RWPE2 (cell line): ENCODE results near the gene NCOA7.

Experiments used
- ATAC-seq: fragments of 200-7000 bp; cut with Tn5 transposase; 3 replicates; pipeline ENCODE4 v1.9.1; 2021; ENCODE audit warnings: low read depth
- DNase-seq: peaks from one replicate; pipeline ENCODE4 v3.0.0-alpha.2; 2020; ENCODE audit warnings: low spot score
- H3K27ac ChIP-seq: fragments of 450-650 bp; 2 replicates; pipeline ENCODE4 v1.5.1; 2017; ENCODE audit warnings: mild to moderate bottlenecking; ENCODE audit not compliant: poor library complexity, severe bottlenecking
- H3K27me3 ChIP-seq: fragments of 250-450 bp; sonication (Bioruptor Pico); 2 replicates; pipeline ENCODE4 v1.5.1; 2021; ENCODE audit warnings: mild to moderate bottlenecking, moderate library complexity; ENCODE audit not compliant: insufficient read depth, poor library complexity, severe bottlenecking
- H3K36me3 ChIP-seq: fragments of 250-450 bp; sonication (Bioruptor Pico); 2 replicates; pipeline ENCODE4 v1.5.1; 2020; ENCODE audit warnings: low read depth, mild to moderate bottlenecking, moderate library complexity
- H3K4me1 ChIP-seq: fragments of 250-450 bp; sonication (Bioruptor Pico); 2 replicates; pipeline ENCODE4 v1.5.1; 2021; ENCODE audit warnings: mild to moderate bottlenecking, moderate library complexity; ENCODE audit not compliant: insufficient read depth, poor library complexity, severe bottlenecking
- H3K4me3 ChIP-seq: fragments of 250-450 bp; sonication (Bioruptor Pico); 2 replicates; pipeline ENCODE4 v1.5.1; 2021; ENCODE audit warnings: mild to moderate bottlenecking, moderate library complexity; ENCODE audit not compliant: severe bottlenecking
- H3K9me3 ChIP-seq: fragments of 250-450 bp; sonication (Bioruptor Pico); 2 replicates; pipeline ENCODE4 v1.5.1; 2021; ENCODE audit warnings: mild to moderate bottlenecking, moderate library complexity; ENCODE audit not compliant: severe bottlenecking
- CTCF ChIP-seq: fragments of 450-650 bp; IDR thresholded peaks from one replicate; pipeline ENCODE4 v1.5.1; 2017; ENCODE audit warnings: mild to moderate bottlenecking, moderate library complexity; ENCODE audit not compliant: poor library complexity, severe bottlenecking

The NCOA7 gene

DNA sequence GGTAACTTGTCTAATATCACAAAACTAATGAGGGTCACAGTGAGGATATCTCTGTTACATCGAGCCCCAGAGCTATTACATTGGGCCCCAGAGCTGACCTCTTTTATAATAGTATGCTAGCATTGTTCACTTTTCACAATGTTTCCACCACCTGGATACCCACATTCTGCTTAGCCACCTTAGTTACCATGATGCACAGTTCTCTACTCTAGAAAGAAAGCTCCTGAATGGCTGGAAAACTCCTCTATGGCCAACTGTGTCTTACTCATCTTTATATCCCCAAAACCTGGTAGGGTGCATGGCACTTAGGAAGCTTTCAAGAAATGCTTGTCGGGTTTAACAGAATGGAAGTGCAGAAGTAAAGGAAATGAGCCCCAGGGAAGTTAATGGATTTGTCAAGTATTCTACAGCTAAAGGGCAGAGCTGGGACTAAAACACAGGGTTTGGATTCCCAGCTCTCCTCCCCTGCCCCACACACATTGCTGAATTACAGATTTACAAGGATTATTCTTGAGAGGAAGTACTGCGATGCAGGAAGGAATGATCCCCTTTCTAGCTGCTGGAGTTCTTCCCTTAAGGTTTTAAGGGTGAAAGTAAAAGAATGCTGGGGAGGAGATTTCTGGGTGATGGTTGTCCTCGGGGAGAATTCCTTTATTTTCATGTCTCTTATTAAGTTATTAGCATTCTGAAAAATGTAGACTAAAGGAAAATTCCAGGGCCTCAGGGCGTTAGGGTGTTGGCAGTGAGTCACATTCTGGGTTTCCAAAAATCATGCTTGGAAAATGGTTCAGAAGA is 149.7 kb downstream of the NCOA7 start:
- peak; percentile 53 for ATAC-seq
- DNase-seq, result no peak

DNA sequence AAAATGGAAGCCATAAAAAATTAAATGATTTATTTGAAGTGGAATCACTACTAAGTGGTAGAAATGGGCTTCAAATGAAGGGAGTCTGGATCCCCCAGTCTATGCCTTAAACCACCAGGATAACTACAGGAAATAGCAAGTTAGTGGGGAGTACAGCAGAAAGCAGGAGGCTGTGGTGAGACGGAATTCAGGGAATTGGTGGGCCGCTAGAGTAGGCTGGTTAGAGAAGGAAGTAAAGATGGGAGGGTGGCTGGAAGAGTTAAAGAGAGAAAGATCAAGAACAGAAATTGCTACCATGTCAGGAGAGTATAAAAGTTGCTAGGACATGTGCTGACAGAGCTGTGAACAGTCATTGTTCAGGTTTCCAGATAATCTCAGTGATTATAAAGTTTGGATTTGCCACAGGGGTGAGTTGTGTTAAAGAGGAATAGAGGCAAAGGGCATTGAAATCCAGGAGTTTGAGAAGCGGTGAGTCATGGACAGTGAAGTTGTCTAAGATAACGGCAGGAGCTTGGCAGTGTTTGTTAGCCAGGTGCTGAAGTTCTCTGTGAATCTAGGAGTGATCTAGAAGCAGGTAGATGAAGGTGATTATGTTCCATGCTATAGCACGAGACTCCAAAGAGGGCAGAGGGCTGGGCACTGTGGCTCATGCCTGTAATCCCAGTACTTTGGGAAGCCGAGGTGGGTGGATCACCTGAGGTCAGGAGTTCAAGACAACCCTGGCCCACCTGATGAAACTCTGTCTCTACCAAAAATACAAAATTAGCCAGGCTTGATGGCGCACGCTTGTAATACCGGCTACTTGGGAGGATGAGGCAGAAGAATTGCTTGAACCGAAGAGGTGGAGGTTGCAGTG is 152.1 kb downstream of the NCOA7 start:
- no peak for TF ChIP-seq CTCF
- Histone ChIP-seq H3K36me3 (no peaks in the 10 kb centered on the region), H3K4me3 (no peak overlapping the region), H3K27me3 (no peaks in the 10 kb centered on the region), H3K27ac (peak overlapping the region; percentile 79), H3K9me3 (no peaks in the 10 kb centered on the region), H3K4me1 (peaks cover 67% of the 10 kb centered on the region)
- ATAC-seq (peak; percentile 66), DNase-seq (no peak)

More for the DNA sequence above, 149.7 kb downstream of the NCOA7 start:
- peaks cover 42% of the 10 kb centered on the region for H3K4me1 ChIP-seq
- TF ChIP-seq CTCF, result no peak
- peak overlapping the region; percentile 79 for H3K27ac ChIP-seq
- no peaks in the 10 kb centered on the region for H3K9me3 ChIP-seq
- no peaks in the 10 kb centered on the region for H3K27me3 ChIP-seq
- H3K4me3 ChIP-seq, result no peak overlapping the region
- no peaks in the 10 kb centered on the region for H3K36me3 ChIP-seq

DNA sequence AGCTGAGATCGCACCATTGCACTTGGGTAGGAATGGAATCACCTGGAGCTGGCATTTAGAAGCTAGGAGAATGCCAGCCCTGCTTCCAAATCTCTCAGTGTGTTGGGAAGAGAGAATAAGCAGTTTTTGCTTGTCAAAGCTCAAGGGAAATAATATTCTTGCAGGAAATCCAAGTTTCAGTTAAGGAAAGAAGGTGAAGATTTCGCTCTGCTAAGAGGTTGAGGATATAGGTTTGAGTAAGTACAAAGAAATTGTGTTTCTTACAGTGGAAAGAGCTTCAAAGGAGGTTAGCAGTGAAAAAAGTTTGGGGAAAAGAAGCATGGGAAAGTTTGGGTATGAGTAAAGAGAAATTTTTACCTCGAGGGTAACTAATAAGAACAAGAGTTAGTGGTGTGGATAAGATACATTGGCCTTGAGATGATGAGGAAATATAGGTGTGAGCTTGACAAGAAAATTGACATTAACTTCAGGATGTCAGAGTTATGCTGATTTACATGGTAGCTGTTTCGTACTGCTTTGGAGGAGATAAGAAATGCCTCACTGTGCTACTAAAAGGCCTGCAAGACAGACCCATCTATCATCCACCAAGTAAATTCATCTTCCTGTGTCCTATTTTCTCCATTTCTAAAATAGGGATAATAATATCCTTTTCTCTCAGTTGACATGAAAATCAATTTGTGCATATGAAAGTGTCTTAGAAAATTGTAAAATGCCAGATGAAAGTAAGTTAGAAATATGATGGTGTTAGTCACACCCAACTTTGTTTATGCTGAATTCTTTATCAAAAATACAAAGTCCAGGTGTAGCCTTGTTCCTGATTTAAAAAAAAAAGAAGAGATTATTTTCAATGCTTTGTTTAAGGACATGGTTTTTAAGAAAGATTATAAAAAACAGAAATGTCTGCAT is 153.0 kb downstream of the NCOA7 start:
- no peaks in the 10 kb centered on the region for H3K36me3 ChIP-seq
- H3K27me3 ChIP-seq, result no peaks in the 10 kb centered on the region
- H3K4me3 ChIP-seq, result no peak overlapping the region
- ATAC-seq (no peak), DNase-seq (no peak)
- peaks cover 70% of the 10 kb centered on the region for H3K4me1 ChIP-seq
- no peak for TF ChIP-seq CTCF
- H3K27ac ChIP-seq, result peak overlapping the region; percentile 79
- no peaks in the 10 kb centered on the region for H3K9me3 ChIP-seq

DNA sequence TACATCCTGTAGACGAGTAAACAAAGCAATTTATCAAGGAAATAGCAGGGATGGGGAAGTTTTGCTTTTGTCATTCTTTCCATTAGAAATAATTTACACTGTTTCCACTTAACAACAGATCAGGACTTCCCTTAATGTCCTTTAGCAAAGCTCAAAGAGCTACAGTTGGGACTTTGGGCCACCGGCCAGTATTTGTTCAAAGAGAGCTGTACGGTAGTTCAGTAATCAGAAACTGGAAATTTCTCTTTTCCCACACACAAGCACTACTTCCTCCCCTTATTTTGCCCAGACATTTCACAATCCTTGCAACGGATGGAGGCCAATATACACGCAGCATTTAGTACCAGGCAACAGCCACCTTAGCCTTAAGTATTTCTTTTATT is 153.7 kb downstream of the NCOA7 start:
- Histone ChIP-seq H3K36me3 (no peaks in the 10 kb centered on the region), H3K27ac (peak overlapping the region; percentile 79), H3K4me1 (peaks cover 70% of the 10 kb centered on the region), H3K4me3 (no peak overlapping the region), H3K27me3 (no peaks in the 10 kb centered on the region), H3K9me3 (no peaks in the 10 kb centered on the region)
- DNase-seq (no peak), ATAC-seq (0 out of 3 replicates have a peak, but pooled peaks have one; percentile 15)
- no peak for TF ChIP-seq CTCF
